PFSK-1 (cell line): ENCODE results near the gene TMEM154.

ENCODE experiments used
- FOXP2 ChIP-seq: optimal IDR thresholded peaks from 2 replicates; pipeline ENCODE3; 2011; ENCODE audit warnings: borderline replicate concordance, control low read depth, inconsistent platforms; ENCODE audit not compliant: insufficient read depth; ENCODE audit errors: extremely low read length, extremely low read depth
- POLR2AphosphoS5 ChIP-seq: IDR thresholded peaks from 2 replicates; pipeline ENCODE4 v1.6.1; 2012; ENCODE audit warnings: low read depth, mild to moderate bottlenecking, control low read depth, low read length, moderate library complexity
- SIN3A ChIP-seq: IDR thresholded peaks from 2 replicates; pipeline ENCODE4 v1.6.1; 2012; ENCODE audit warnings: mild to moderate bottlenecking, low read length, moderate library complexity, borderline replicate concordance; ENCODE audit not compliant: insufficient read depth
- TAF1 ChIP-seq: IDR thresholded peaks from 2 replicates; pipeline ENCODE4 v1.6.1; 2012; ENCODE audit warnings: low read length, control low read depth, borderline replicate concordance; ENCODE audit not compliant: insufficient read depth
- TF ChIP-seq, protein P1 (sequence below), 2 experiments: IDR thresholded peaks; 2 replicates each; pipeline versions ENCODE4 v1.6.1 to v1.8.0; 2011 to 2012; ENCODE audit warnings: low read depth in 2 of 2, low read length in 2 of 2, control low read depth in 1 of 2, inconsistent platforms in 1 of 2, mild to moderate bottlenecking in 1 of 2, moderate library complexity in 1 of 2; ENCODE audit not compliant: insufficient read depth in 1 of 2

The TMEM154 gene

DNA sequence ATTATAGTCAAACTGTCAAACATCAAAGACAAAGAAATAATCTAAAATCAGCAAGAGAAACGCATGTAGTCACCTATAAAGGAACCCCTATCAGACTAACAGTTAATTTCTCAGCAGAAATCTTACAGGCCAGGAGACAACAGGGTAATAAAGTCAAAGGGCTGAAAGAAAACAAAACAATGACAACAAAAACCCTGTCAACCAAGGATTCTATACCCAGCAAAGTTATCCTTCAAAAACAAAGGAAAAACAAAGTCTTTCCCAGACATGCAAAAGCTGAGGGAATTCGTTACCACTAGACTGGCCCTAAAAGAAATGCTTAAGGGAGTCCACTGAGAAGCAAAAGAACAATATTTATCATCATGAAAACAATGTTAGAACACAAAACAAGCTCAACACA lies 22.1 kb downstream of the TMEM154 start:
- TF ChIP-seq POLR2AphosphoS5 = no peak
- TF ChIP-seq, protein P1, sequence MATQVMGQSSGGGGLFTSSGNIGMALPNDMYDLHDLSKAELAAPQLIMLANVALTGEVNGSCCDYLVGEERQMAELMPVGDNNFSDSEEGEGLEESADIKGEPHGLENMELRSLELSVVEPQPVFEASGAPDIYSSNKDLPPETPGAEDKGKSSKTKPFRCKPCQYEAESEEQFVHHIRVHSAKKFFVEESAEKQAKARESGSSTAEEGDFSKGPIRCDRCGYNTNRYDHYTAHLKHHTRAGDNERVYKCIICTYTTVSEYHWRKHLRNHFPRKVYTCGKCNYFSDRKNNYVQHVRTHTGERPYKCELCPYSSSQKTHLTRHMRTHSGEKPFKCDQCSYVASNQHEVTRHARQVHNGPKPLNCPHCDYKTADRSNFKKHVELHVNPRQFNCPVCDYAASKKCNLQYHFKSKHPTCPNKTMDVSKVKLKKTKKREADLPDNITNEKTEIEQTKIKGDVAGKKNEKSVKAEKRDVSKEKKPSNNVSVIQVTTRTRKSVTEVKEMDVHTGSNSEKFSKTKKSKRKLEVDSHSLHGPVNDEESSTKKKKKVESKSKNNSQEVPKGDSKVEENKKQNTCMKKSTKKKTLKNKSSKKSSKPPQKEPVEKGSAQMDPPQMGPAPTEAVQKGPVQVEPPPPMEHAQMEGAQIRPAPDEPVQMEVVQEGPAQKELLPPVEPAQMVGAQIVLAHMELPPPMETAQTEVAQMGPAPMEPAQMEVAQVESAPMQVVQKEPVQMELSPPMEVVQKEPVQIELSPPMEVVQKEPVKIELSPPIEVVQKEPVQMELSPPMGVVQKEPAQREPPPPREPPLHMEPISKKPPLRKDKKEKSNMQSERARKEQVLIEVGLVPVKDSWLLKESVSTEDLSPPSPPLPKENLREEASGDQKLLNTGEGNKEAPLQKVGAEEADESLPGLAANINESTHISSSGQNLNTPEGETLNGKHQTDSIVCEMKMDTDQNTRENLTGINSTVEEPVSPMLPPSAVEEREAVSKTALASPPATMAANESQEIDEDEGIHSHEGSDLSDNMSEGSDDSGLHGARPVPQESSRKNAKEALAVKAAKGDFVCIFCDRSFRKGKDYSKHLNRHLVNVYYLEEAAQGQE (IDR thresholded peaks at IDR 0.05; ENCODE audit: insufficient read depth in 1 of 2, low read depth in 2 of 2, low read length in 2 of 2) = no peak
- TF ChIP-seq FOXP2 = no peak
- TF ChIP-seq TAF1 = no peak
- no peak for TF ChIP-seq SIN3A

DNA sequence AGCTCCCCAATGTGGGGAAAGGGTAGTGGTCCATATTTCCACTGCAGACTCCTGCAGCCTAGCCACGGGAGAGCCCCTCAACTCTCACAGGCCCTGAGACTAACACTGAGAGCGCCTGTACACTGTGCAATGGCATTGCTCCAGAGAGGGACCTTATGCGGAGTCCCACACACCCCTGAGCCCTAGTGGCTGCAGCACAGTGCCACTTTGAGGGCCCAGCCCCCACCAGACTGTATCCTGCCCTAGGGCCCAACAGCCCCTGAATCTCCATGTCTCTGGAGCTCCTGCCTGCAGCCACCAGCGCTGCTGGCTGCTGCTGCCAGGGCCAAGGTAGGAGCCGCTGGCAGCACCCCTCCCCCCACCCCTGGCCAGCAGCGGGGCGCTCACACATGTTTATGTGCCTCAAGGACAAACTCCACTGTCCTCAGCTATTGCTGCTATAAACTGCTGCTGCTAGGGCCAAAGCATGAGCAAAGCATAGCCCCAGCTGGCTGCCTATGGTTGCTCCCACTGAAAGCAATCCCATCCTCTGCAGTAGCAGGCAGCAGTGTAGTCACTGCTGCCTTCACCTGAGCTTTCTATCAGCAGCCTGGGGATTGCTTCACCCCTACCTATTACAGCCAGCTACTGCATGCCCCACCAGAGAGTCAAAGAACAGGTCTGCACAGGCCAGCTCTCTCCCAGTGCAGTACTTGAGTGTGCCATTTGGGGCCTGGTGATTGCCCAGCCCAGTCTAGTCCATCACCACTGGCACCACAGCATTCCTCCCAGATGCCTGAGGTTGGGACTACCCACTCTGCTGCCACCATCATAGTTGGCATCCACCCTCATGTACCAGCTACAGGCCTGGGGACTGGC lies 24.3 kb downstream of the TMEM154 start:
- TF ChIP-seq POLR2AphosphoS5 (no peak), TAF1 (no peak), SIN3A (no peak)
- TF ChIP-seq, protein P1 (IDR thresholded peaks at IDR 0.05; ENCODE audit: insufficient read depth in 1 of 2, low read depth in 2 of 2, low read length in 2 of 2) = no peak

DNA sequence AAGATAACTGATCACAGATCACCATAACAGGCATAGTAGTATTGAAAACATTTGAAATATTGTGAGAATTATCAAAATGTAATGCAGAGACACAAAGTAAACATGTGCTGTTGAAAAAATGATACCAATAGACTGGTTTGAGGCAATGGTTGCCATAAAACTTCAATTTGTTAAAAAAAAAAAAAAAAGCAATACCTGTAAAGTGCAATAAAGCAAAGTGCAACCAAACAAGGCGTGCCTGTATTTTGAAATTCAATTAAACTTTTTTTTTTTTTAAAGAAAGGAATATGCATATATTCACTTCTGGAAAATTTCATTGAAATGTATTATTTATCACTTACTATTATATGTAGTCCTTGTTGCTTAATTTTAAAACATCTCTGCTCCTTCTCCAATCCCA lies 27.7 kb downstream of the TMEM154 start:
- no peak for TF ChIP-seq POLR2AphosphoS5
- TF ChIP-seq, protein P1 (IDR thresholded peaks at IDR 0.05; ENCODE audit: insufficient read depth in 1 of 2, low read depth in 2 of 2, low read length in 2 of 2) = no peak
- no peak for TF ChIP-seq TAF1
- TF ChIP-seq SIN3A = no peak
- TF ChIP-seq FOXP2 = no peak

DNA sequence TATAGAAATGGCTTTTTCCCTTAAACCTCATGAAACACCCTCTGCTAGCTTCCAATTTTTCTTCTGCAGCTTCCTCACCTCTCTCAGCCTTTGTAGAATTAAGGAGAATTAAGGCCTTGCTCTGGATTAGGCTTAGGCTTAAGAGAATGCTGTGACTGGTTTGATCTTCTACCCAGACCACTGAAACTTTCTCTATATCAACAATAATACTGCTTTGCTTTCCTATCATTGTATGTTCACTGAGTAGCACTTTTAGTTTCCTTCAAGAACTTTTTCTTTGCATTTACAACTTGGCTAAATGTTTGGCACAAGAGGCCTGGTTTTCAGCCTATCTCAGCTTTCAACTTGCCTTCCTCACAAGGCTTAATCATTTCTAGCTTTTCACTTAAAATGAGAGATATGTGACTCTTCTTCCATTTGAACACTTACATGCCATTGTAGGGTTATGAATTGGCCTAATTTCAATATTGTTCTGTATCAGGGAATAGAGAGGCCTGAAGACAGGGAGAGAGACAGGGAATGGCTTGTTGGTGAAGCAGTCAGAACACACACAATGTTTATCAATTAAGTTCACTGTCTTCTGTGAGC lies 28.2 kb downstream of the TMEM154 start:
- TF ChIP-seq TAF1 = no peak

DNA sequence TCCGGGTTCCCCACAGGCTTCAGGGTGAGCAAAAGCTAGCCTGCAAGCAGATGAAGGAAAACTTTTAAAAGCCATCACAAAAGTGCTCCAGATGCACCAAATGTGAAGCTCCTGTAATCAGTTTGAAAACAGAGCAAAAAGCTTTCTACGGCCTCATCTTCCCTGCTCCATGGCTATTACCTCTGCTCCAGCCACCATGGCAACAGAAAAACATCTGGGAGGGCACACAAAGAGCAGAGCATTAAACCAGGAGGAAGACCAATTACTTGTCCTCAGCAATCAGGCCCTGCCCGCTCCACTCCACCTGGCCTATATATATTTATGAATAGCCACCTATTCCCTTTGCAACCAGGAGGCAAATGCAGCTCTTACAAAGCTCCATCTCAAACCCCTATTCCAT lies 33.6 kb downstream of the TMEM154 start:
- TF ChIP-seq FOXP2 (no peak), POLR2AphosphoS5 (no peak), SIN3A (no peak)
- TF ChIP-seq, protein P1 (IDR thresholded peaks at IDR 0.05; ENCODE audit: insufficient read depth in 1 of 2, low read depth in 2 of 2, low read length in 2 of 2) = no peak
